Transverse colon (tissue), 3 donors: ENCODE data around the gene ROPN1.

Experiments
- EP300 ChIP-seq: sonication (generic); formaldehyde crosslinking; IDR thresholded peaks from one replicate; pipeline ENCODE4 v1.6.1; 2017; ENCODE audit warnings: antibody characterized with exemption, low read depth
- TF ChIP-seq, protein P1 (sequence below), 5 experiments: fragments of 200-600 bp in 3 of 5; fragments of 450-650 bp in 2 of 5; sonication (generic) in 3 of 5; IDR thresholded peaks; 1 replicate in 2 of 5; 2 replicates in 3 of 5; pipeline ENCODE4 v1.5.1; 2016 to 2017; ENCODE audit warnings: antibody characterized with exemption in 5 of 5, inconsistent platforms in 3 of 5, mild to moderate bottlenecking in 2 of 5, moderate library complexity in 1 of 5

DNA sequence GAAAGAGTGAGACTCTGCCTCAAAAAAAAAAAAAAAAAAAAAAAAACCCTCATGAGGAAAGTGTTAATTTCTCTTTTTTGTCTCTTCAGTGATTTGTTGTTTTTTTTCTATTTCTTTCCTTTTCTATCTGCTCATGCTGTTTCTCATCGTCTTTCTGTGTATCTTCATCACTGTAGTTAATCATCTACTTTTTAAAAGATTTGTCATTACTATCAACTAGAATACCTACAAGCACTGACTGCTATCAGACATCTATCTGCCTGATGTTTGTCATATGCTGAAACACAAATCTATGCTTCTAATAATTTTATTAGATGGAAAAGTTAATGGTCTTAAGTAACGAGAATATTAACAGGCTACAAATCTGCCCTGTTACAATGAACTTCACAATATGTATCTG lies 57.7 kb downstream of the ROPN1 start:
- TF ChIP-seq, protein P1, sequence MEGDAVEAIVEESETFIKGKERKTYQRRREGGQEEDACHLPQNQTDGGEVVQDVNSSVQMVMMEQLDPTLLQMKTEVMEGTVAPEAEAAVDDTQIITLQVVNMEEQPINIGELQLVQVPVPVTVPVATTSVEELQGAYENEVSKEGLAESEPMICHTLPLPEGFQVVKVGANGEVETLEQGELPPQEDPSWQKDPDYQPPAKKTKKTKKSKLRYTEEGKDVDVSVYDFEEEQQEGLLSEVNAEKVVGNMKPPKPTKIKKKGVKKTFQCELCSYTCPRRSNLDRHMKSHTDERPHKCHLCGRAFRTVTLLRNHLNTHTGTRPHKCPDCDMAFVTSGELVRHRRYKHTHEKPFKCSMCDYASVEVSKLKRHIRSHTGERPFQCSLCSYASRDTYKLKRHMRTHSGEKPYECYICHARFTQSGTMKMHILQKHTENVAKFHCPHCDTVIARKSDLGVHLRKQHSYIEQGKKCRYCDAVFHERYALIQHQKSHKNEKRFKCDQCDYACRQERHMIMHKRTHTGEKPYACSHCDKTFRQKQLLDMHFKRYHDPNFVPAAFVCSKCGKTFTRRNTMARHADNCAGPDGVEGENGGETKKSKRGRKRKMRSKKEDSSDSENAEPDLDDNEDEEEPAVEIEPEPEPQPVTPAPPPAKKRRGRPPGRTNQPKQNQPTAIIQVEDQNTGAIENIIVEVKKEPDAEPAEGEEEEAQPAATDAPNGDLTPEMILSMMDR (IDR thresholded peaks at IDR 0.05) = no peak
- TF ChIP-seq EP300 = no peak
